CD14-positive monocyte (primary cell): ENCODE data around the gene SGMS1. TPM values are rescaled to one million over a fixed set of nuclear protein-coding genes. Genes with fewer than 3 reads are reported as not detected.

Source experiments
- DNase-seq, 3 donors: peaks; one replicate each; pipeline ENCODE4 v3.0.0-alpha.2; 2011 to 2022
- H2AFZ ChIP-seq: 2 replicates; pipeline ENCODE4 v1.6.0; 2012; ENCODE audit warnings: mild to moderate bottlenecking, low read depth, low read length, inconsistent platforms; ENCODE audit not compliant: insufficient read depth, poor library complexity, severe bottlenecking
- H3K27ac ChIP-seq, 2 donors: 1 replicate in 1 of 2; 2 replicates in 1 of 2; pipeline ENCODE4 v1.5.1; 2012 to 2013; ENCODE audit warnings: low read length in 2 of 2, control low read depth in 1 of 2, inconsistent platforms in 1 of 2, low read depth in 1 of 2, mild to moderate bottlenecking in 1 of 2
- H3K27me3 ChIP-seq, 2 donors: one replicate each; pipeline versions ENCODE4 v1.6.0 to v1.6.1; 2011 to 2013; ENCODE audit warnings: low read length in 2 of 2; ENCODE audit not compliant: control insufficient read depth in 2 of 2, insufficient read depth in 2 of 2
- H3K36me3 ChIP-seq, 2 donors: replicated peaks in 1 of 2; 1 replicate in 1 of 2; 2 replicates in 1 of 2; pipeline versions ENCODE4 v1.5.1 to v1.6.1; 2012 to 2013; ENCODE audit warnings: low read length in 2 of 2, control low read depth in 1 of 2, inconsistent platforms in 1 of 2, mild to moderate bottlenecking in 1 of 2; ENCODE audit not compliant: insufficient read depth in 2 of 2, control insufficient read depth in 1 of 2
- H3K4me1 ChIP-seq, 2 donors: 1 replicate in 1 of 2; 2 replicates in 1 of 2; pipeline versions ENCODE4 v1.5.1 to v1.6.1; 2012 to 2013; ENCODE audit warnings: low read length in 2 of 2, control low read depth in 1 of 2, inconsistent platforms in 1 of 2, mild to moderate bottlenecking in 1 of 2, moderate library complexity in 1 of 2; ENCODE audit not compliant: insufficient read depth in 2 of 2, control insufficient read depth in 1 of 2
- H3K4me2 ChIP-seq: replicated peaks from 2 replicates; pipeline ENCODE3; 2012; ENCODE audit warnings: low read length, moderate library complexity, mild to moderate bottlenecking; ENCODE audit not compliant: poor library complexity, severe bottlenecking; ENCODE audit errors: extremely low read depth
- H3K4me3 ChIP-seq, 3 experiments: fragments of 200-600 bp in 1 of 3; sonication (generic) in 1 of 3; replicated peaks in 1 of 3; 1 replicate in 2 of 3; 2 replicates in 1 of 3; pipeline ENCODE4 v1.5.1; 2011 to 2013; ENCODE audit warnings: low read length in 3 of 3, mild to moderate bottlenecking in 3 of 3, control low read depth in 2 of 3, low read depth in 2 of 3, inconsistent platforms in 1 of 3, moderate library complexity in 1 of 3
- H3K79me2 ChIP-seq: 2 replicates; pipeline ENCODE4 v1.6.0; 2012; ENCODE audit warnings: mild to moderate bottlenecking, control low read depth, inconsistent platforms, low read length, moderate library complexity; ENCODE audit not compliant: insufficient read depth
- H3K9ac ChIP-seq: 2 replicates; pipeline ENCODE4 v1.6.0; 2017; ENCODE audit warnings: low read length, mild to moderate bottlenecking; ENCODE audit not compliant: insufficient read depth, poor library complexity, severe bottlenecking
- H3K9me3 ChIP-seq, 2 donors: replicated peaks in 1 of 2; 1 replicate in 1 of 2; 2 replicates in 1 of 2; pipeline versions ENCODE4 v1.5.1 to v1.6.1; 2012 to 2013; ENCODE audit warnings: low read length in 2 of 2, control low read depth in 1 of 2; ENCODE audit not compliant: control insufficient read depth in 1 of 2, insufficient read depth in 1 of 2
- H4K20me1 ChIP-seq: 2 replicates; pipeline ENCODE4 v1.6.0; 2012; ENCODE audit warnings: mild to moderate bottlenecking, low read length, control low read depth, moderate library complexity; ENCODE audit not compliant: insufficient read depth
- H3K27ac Mint-ChIP-seq, 7 donors: one replicate each; pipeline ENCODE4 v1.8.0; 2020; ENCODE audit warnings: mild to moderate bottlenecking in 7 of 7, mixed read lengths in 7 of 7, moderate library complexity in 6 of 7, inconsistent platforms in 2 of 7
- H3K27me3 Mint-ChIP-seq, 3 donors: one replicate each; pipeline ENCODE4 v1.8.0; 2021 to 2022; ENCODE audit warnings: low read depth in 3 of 3, mild to moderate bottlenecking in 3 of 3, mixed read lengths in 3 of 3, moderate library complexity in 3 of 3, inconsistent platforms in 1 of 3
- H3K36me3 Mint-ChIP-seq, 2 donors: one replicate each; pipeline ENCODE4 v1.8.0; 2020; ENCODE audit warnings: mixed read lengths in 2 of 2, inconsistent platforms in 1 of 2, mild to moderate bottlenecking in 1 of 2
- H3K4me1 Mint-ChIP-seq: one replicate; pipeline ENCODE4 v1.8.0; 2020; ENCODE audit warnings: mild to moderate bottlenecking, mixed read lengths
- H3K4me3 Mint-ChIP-seq, 2 donors: one replicate each; pipeline ENCODE4 v1.8.0; 2020; ENCODE audit warnings: mild to moderate bottlenecking in 2 of 2, mixed read lengths in 2 of 2, moderate library complexity in 1 of 2
- H3K9me3 Mint-ChIP-seq, 7 donors: one replicate each; pipeline ENCODE4 v1.8.0; 2020 to 2022; ENCODE audit warnings: mixed read lengths in 7 of 7, mild to moderate bottlenecking in 6 of 7, moderate library complexity in 6 of 7, inconsistent platforms in 2 of 7
- WGBS: methylation state at CpG from one replicate; pipeline ENCODE4 v1.1.5; 2013; ENCODE audit warnings: missing lambda C conversion rate; ENCODE audit not compliant: insufficient coverage; 5-methylcytosine and 5-hydroxymethylcytosine counted together
- intact Hi-C, 2 donors: fragments of 100-400 bp; cut with micrococcal nuclease; formaldehyde crosslinking; loops; one replicate each; pipeline versions ENCODE4 v1.15.0 to v1.15.1; 2023
- polyA plus RNA-seq, 3 donors: library from polyadenylated mRNA; depleted of rRNA in 1 of 3; unstranded in 2 of 3; stranded (reverse) in 1 of 3; fragments of 300-500 nt in 2 of 3; fragments of >200 nt in 1 of 3; fragmentation: Illumina TruSeq in 2 of 3; gene quantifications; 1 replicate in 2 of 3; 2 replicates in 1 of 3; pipeline ENCODE4 v1.2.3, GENCODE V29; 2012 to 2021
- TF ChIP-seq, protein P1 (sequence below): fragments of 200-600 bp; IDR thresholded peaks from one replicate; pipeline ENCODE4 v1.8.0; 2022; ENCODE audit warnings: antibody characterized with exemption, mild to moderate bottlenecking

SGMS1 gene
- polyA plus RNA-seq, 3 donors = 19.5 to 20.6 (median 20.4) TPM

DNA sequence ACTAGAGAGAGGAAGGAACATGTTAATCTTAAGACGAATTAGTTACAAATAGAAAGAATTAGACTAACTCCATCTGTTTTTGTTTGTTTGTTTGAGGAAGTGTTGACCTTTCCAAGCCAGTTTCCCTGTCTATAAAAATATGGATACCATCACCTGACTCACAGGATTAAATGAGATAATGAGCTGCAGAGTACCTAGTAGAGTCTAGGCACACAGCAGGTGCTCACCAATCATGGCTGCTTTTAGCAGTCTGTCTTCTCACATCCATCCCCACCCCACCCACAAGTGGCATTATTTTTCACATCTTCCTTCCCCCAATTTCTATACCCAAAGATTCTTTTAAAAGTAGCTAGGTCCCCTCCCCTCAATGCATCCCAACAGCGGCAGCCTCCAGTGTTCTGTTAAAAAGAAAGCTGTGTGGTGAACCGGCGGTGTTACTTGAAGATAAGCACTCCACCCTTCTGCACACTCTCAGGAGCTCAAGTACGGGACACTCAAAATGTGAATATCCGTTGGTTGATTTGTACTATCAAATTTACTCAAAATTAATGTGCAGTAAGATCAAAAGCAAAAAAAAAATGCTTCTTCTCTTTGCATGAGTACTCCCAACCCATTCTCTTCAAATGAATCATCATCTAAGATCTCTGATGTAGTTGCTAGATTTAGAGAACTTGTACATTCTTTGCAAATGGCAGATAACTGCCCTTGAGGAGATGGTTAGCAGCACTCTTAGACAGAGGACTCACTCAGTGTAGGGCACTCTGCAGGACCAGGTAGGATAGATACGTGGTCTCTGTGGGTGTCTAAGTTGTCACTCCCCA, 227.1 kb downstream of the SGMS1 start:
- Histone ChIP-seq H3K9me3 (no peaks in the 10 kb centered on the region), H3K79me2 (peaks cover 87% of the 10 kb centered on the region), H3K4me1 (peaks cover 46 to 52% of the 10 kb centered on the region in 2 donors), H3K4me2 (peak overlapping the region; percentile 54), H4K20me1 (peaks cover 91% of the 10 kb centered on the region), H3K27me3 (no peaks in the 10 kb centered on the region), H3K36me3 (no peaks in the 10 kb centered on the region), H2AFZ (no peak overlapping the region), H3K9ac (no peak overlapping the region), H3K4me3 (peak overlapping the region in 1 of 3 experiments; percentile 39), H3K27ac (peak overlapping the region in 1 of 2 donors; percentile 98)
- peak overlapping the region; percentile 95 to 100 (median 98) for H3K27ac Mint-ChIP-seq
- peaks cover 5 to 26% of the 10 kb centered on the region in 2 donors for H3K36me3 Mint-ChIP-seq
- WGBS = 100% methylated on average over 2 of the region's 7 CpGs
- peak in 2 of 3 donors; percentile 49 to 59 for DNase-seq
- peaks cover 0 to under 1% (median 0%) of the 10 kb centered on the region in 3 donors for H3K27me3 Mint-ChIP-seq
- intact Hi-C loops = no loop called here
- peaks cover 68% of the 10 kb centered on the region for H3K4me1 Mint-ChIP-seq
- TF ChIP-seq, protein P1, sequence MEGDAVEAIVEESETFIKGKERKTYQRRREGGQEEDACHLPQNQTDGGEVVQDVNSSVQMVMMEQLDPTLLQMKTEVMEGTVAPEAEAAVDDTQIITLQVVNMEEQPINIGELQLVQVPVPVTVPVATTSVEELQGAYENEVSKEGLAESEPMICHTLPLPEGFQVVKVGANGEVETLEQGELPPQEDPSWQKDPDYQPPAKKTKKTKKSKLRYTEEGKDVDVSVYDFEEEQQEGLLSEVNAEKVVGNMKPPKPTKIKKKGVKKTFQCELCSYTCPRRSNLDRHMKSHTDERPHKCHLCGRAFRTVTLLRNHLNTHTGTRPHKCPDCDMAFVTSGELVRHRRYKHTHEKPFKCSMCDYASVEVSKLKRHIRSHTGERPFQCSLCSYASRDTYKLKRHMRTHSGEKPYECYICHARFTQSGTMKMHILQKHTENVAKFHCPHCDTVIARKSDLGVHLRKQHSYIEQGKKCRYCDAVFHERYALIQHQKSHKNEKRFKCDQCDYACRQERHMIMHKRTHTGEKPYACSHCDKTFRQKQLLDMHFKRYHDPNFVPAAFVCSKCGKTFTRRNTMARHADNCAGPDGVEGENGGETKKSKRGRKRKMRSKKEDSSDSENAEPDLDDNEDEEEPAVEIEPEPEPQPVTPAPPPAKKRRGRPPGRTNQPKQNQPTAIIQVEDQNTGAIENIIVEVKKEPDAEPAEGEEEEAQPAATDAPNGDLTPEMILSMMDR = no peak
- H3K9me3 Mint-ChIP-seq = peaks cover 0 to 3% (median 0%) of the 10 kb centered on the region in 7 donors
- peak overlapping the region in 1 of 2 donors; percentile 3 for H3K4me3 Mint-ChIP-seq

DNA sequence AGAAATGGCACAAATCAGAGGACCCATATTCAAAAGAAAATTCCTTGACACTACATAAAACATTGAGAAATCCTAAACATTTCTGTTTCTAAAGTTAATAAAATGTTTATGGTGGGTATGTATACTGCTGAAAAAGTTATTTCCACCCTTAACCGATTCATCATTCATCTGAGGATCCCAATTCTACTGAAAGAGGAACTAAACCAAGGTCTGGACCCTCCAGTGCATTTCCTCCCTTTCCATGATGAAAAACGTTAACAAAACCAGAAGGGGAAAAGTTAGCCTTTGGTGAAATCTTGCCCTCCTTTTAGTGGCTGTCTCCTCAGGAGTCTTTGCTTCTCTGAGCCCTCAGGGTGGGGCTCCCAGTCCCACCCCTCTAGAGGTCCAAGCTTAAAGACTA, 227.9 kb downstream of the SGMS1 start:
- peaks cover 5 to 29% of the 10 kb centered on the region in 2 donors for H3K36me3 Mint-ChIP-seq
- Histone ChIP-seq H3K36me3 (no peaks in the 10 kb centered on the region), H3K27me3 (no peaks in the 10 kb centered on the region), H3K79me2 (peaks cover 87% of the 10 kb centered on the region), H2AFZ (no peak overlapping the region), H3K4me3 (peak overlapping the region in 1 of 3 experiments; percentile 39), H4K20me1 (peaks cover 91% of the 10 kb centered on the region), H3K9ac (peak overlapping the region; percentile 73), H3K9me3 (no peaks in the 10 kb centered on the region), H3K27ac (peak overlapping the region; percentile 14 to 98), H3K4me2 (peak overlapping the region; percentile 54), H3K4me1 (peaks cover 41 to 48% of the 10 kb centered on the region in 2 donors)
- H3K4me1 Mint-ChIP-seq = peaks cover 59% of the 10 kb centered on the region
- intact Hi-C loops = no loop called here
- peaks cover 0 to 3% (median 0%) of the 10 kb centered on the region in 7 donors for H3K9me3 Mint-ChIP-seq
- DNase-seq = peak in 2 of 3 donors; percentile 63 to 69
- H3K4me3 Mint-ChIP-seq = no peak overlapping the region
- H3K27ac Mint-ChIP-seq = peak overlapping the region; percentile 95 to 100 (median 98)
- peaks cover 0 to 2% (median 0%) of the 10 kb centered on the region in 3 donors for H3K27me3 Mint-ChIP-seq
- no CpG with 5 or more reads among the region's 2 CpGs for WGBS
- TF ChIP-seq, protein P1 = no peak
